HG03095 (cell line): Measurements from ENCODE around the gene LRFN3.
"Not testable (repeated sequence)": the region's sequence is repeated elsewhere in the genome, so short reads cannot be mapped to it uniquely, and the experiment has no call there.

Experiments
- ATAC-seq: cut with Tn5 transposase; IDR thresholded peaks from one replicate; pipeline ENCODE4 v1.9.1; 2021; ENCODE audit warnings: moderate library complexity; ENCODE audit not compliant: unreplicated experiment

LRFN3 gene

DNA sequence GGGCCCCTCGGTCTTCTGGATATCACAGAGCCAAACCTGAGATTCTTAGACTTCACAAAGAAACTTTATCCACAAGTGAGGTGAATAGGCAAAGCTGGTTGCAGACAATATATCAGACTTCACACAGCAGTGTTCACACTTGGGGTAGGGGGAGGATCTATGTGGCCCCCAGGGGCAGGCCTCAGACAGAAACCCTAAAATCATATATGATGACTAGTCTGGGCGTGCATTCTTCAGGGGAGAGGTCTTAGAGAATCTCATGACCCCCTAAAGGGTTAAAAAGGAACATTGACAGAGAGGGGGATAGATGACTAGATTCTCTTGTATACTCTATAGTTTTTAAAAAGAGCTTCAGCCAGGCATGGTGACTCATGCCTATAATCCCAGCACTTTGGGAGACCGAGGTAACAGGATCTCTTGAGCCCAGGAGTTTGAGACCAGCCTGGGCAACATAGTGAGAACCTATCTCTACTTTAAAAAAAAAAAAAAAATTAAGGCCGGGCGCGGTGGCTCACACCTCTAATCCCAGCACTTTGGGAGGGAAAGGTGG, 30.9 kb upstream of the LRFN3 start:
- ATAC-seq, result no peak

GRCh38 chr19:35907377-35907745, 28.8 kb upstream of the LRFN3 start:
- no peak for ATAC-seq

GRCh38 chr19:35908010-35908441, 28.1 kb upstream of the LRFN3 start, which contains the start of gene TYROBP:
Gene TYROBP, minus strand, starts transcription at chr19:35908295. Its CDS starts 67 bp downstream, at chr19:35908228.
- no peak for ATAC-seq

GRCh38 chr19:35908973-35909683, 27.0 kb upstream of the LRFN3 start:
- ATAC-seq, result peak; percentile 44

DNA sequence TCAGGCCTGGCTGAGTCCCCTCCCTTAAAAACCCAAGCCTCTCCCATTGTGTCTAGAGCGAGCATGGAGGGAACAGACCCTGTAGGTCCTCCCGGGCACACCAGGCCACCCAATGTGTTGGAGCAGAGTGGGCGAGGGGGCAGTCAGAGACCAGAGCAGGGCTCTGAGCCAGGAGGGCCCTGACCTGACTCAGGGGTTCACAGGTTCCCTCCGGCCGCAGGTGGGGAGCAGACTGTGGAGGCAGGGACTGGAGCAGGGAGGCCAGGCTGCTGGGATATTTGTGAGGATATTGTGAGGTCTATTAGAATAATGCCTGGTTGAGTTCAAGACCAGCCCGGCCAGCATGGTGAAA, 26.5 kb upstream of the LRFN3 start:
- no peak for ATAC-seq

DNA sequence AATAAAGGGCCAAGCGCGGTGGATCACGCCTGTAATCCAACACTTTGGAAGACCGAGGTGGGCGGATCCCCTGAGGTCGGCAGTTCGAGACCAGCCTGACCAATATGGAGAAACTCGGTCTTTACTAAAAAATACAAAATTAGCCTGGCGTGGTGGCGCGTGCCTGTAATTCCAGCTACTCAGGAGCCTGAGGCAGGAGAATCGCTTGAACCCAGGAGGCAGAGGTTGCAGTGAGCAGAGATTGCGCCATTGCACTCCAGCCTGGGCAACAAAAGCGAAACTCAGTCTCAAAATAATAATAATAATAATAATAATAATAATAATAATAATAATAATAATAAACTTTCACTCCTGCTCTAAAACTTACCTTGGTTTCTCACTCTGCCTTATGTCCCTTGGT, 25.8 kb upstream of the LRFN3 start:
- ATAC-seq, result not testable (repeated sequence)

- no peak for ATAC-seq
These were observed 25.0 kb upstream of the LRFN3 start for GRCh38 chr19:35911173-35911572.

GRCh38 chr19:35911790-35912189, 24.4 kb upstream of the LRFN3 start:
- no peak for ATAC-seq

- no peak for ATAC-seq
These were observed 22.6 kb upstream of the LRFN3 start for GRCh38 chr19:35913589-35913988.

DNA sequence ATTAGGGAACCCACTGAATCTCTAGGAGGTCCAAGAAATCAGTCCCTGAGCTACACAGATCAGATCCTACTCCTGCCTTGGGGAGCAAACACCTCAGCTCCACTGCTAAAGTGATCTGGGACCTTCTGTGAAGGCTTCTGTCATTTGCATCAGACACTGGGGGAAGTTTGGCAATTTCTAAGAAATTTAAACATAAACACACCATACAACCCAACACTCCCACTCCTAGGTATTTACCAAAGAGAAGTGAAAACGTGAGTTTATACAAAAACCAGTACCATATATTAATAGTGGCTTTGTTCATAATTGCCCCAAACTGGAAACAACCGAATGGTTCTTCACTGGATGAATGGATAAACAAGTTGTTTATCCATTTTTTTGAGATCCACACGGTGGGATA, 20.7 kb upstream of the LRFN3 start:
- ATAC-seq, result no peak

GRCh38 chr19:35919306-35919705, 16.9 kb upstream of the LRFN3 start:
- ATAC-seq, result no peak

DNA sequence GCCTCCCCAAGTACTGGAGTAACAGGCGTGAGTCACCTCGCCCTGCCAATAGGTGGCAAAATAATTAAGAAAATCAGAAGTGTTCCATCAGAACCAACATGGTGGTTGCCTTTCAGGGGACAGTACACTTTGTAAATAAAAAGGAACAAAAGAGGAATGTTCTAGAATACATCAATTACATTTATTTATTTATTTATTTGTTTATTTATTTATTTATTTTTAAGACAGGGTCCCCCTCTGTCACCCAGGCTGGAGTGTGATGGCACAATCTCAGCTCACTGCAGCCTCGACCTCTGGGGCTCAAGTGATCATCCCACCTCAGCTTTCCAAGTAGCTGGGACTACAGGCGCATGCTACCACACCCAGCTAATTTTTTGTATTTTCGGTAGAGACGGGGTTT, 15.2 kb upstream of the LRFN3 start:
- no peak for ATAC-seq

GRCh38 chr19:35925501-35925900, 10.7 kb upstream of the LRFN3 start:
- no peak for ATAC-seq

DNA sequence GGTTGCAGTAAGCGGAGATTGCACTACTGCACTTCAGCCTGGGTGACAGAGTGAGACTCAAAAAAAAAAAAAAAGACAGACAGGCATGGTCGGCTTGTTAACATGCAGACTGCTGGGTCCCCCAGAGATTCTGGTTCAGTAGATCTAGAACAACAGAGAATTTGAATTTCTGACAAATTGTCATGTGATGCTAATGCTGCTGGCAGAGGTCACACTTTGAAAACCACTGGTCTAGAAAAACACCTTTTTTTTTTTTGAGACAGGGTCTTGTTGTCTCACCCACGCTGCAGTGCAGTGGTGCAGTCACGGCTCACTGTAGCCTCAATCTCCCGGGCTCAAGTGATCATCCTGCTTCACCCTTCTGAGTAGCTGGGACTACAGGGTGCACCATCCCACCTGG, 7.7 kb upstream of the LRFN3 start:
- ATAC-seq, result no peak

DNA sequence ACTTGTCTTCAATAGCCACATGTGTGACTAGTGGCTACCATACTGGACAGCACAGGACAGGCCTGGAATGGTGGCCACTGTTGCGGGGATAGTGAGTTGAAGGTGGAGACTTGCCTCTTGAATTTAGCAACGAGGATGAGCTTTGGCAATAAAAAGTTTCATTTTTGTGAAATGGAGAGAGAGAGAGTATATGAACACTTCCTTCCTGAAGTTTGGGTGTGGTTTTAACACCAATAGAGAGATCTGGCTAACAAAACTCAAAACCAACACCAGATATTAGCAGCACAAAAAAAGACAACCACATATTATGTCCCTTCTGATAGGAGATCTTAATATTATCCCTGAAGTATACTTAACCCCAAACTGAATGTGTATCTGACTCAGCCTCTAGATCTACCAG, 6.3 kb upstream of the LRFN3 start:
- no peak for ATAC-seq

GRCh38 chr19:35931161-35931873, 4.9 kb upstream of the LRFN3 start:
- ATAC-seq, result peak; percentile 94

DNA sequence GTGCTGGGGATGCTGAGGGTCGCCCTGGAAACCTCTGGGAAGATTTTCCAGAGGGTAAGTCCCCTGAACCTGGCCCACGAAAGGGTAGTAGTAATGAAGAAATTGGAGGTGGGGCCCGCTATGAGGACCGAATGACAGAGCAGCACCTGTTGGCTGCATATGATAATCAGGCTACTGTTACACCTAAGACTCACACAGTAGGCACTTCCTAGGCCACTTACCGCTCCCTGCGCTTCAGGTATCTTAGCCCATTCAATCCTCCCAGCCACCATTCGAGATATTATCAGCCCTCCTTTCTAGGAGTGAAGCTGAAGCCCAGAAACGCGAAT, 4.3 kb upstream of the LRFN3 start:
- no peak for ATAC-seq

DNA sequence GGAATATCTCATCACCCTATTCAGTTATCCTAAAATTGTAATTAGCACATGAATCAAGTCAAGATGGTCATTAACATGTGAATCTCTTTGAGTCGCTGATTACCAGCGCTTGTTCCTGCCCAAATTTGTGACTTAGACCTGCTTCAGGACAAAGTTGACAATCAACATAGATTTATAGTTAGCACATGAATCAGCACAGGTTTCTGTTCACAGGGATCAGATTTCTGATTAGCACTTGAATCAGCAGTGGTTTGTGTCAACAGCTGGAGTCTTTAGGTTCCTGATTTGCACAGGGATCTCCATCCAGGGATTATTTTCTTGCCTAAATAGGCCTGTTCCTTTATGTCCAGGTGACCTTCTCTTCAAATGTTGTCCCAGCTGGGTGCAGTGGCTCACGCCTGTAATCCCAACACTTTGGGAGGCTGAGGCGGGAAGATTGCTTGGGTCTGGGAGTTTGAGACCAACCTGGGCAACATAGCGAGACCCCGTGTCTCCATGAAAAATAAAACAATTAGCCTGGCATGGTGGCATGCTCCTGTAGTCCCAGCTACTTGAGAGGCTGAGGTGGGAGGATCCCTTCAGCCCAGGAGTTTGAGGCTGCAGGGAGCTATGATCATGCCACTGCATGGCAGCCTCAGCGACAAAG, 3.8 kb upstream of the LRFN3 start:
- ATAC-seq, result no peak

DNA sequence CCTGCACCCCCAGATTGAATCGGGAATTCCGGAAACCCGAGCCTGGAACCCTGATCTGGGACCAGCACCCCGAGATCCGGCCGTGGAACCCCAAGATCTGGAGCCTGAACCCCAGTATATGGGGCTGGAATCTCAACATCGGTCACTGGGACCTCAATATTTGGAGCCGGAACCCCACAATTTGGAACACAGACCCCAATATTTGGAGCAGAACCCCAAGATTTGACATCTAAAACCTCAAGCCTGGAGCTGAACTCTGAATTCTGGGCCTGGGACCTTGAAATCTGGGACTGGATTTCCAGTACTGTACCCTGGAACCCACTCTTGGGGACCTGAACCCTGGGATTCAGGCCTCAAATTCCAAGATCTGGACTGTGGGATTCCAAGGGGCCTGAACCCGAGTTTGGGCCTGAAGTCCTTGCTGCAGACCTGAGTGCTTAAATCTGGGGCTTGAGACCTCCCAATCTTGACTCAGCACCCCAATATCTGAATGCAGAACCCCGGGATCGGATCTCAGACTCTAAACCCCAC, 629 bp downstream of the LRFN3 start:
- ATAC-seq, result no peak

DNA sequence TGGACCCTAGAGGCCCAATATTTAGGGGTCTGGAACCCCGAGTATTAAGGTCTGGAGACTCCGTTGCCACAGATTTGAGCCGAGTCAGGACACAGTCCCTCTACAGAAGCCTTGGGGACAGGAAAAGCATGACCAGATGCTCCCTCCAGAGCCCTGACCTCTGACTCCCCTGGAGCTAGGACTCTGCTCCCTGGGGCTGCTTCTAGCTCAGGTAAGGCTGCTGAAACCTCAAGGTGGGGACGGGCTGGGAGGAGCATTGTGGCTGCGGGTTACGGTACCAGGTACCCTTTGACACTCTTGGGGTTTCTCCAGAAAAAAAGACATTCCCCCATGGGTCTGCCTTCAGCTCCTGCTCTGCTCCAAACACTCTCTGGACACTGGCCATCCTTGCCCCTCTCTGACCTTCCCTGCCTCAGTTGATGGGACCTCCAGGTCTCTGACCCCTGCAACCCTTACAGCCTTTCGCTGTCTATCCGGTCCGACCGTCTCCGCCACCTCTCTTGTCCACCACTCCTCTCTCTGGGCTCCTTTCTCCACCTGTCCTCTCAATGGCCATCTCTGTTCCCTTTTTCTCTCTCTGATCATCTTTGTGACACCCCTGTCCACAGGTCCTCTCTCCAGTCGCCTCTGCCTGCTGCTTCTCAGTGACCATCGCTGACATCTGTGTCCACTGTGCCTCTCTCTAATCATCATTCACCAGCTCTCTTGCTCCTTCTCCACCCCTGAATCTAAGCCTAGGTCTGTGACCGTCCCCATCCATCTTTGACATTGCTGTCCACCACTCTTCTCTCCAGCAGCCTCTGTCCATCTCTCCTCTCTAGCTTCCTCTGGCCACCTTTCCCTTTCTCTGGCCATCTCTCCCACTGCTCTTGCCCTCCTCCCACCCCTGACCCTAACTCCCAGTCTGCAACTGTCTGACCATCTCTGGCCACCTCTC, 1.4 kb downstream of the LRFN3 start:
- ATAC-seq, result no peak
